ENCODE measurements around the gene ALCAM. TPM values are rescaled to one million over a fixed set of nuclear protein-coding genes. Genes with fewer than 3 reads are reported as not detected.

The ALCAM gene
- total RNA-seq, 2 donors from 2014 or later = 17.8 to 29.6 TPM

DNA sequence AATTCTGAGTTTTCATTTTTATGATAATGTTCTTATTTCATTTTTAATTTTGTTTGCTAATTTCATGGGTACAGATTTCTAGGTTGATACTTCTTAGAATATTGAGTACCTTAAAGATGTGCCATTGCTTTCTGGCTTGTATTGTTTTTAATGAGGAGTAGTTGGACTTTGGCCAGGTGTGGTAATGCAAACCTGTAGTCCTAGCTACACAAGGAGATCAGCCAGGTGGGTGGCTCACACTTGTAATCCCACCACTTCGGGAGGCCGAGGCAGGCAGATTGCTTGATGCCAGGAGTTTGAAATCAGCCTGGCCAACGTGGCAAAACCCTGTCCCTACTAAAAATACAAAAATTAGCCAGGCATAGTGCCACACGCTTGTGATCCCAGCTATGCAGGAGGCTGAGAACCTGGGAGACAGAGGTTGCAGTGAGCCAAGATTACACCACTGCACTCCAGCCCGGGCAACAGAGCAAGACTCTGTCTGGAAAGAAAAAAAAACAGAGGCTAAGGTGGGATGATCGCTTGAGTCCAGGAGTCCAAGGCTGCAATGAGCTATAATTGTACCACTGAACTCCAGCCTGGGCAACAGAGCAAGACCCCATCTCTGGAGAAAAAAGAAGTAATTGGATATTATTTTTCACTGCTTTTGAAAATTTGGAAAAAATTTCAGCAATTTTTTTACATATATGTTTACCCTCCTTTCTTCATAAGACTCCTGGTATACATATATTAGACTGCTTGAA is 198.0 kb downstream of the ALCAM start:
- H3K27ac ChIP-seq = peak overlapping the region; percentile 38
- H3K4me1 ChIP-seq = no peaks in the 10 kb centered on the region
- no peaks in the 10 kb centered on the region for H3K27me3 ChIP-seq
- intact Hi-C loops (cut with DNase I) = no loop called here
- no peaks in the 10 kb centered on the region for H3K9me3 ChIP-seq
- no peak overlapping the region for H3K9ac ChIP-seq (ENCODE audit: low read depth in 2 of 2, low read length in 2 of 2)
- no peaks in the 10 kb centered on the region for H3K36me3 ChIP-seq
- TF ChIP-seq, protein P1, sequence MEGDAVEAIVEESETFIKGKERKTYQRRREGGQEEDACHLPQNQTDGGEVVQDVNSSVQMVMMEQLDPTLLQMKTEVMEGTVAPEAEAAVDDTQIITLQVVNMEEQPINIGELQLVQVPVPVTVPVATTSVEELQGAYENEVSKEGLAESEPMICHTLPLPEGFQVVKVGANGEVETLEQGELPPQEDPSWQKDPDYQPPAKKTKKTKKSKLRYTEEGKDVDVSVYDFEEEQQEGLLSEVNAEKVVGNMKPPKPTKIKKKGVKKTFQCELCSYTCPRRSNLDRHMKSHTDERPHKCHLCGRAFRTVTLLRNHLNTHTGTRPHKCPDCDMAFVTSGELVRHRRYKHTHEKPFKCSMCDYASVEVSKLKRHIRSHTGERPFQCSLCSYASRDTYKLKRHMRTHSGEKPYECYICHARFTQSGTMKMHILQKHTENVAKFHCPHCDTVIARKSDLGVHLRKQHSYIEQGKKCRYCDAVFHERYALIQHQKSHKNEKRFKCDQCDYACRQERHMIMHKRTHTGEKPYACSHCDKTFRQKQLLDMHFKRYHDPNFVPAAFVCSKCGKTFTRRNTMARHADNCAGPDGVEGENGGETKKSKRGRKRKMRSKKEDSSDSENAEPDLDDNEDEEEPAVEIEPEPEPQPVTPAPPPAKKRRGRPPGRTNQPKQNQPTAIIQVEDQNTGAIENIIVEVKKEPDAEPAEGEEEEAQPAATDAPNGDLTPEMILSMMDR (IDR thresholded peaks at IDR 0.05) = no peak
- H3K4me3 ChIP-seq = no peak overlapping the region
- DNase-seq = peak; percentile 62

DNA sequence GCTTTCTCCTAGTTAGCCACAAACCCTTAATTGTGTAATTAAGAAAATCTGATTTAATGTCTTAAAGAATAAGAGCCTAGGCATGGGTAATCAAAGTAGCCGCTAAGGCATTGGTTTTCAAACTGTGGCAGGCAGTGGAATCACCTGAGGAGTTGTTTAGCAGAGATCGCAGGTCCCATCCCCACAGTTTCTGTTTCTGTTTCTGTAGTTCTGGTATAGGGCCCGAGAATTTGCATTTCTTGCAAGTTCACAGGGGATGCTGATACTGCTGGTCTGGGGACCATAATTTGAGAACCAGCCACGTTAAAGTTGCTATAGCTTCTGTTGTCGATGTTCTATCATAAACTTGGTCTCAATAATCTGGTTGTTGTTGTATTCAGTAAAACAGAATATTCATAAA is 204.3 kb downstream of the ALCAM start:
- DNase-seq = no peak
- Histone ChIP-seq H3K4me1 (no peaks in the 10 kb centered on the region), H3K4me3 (no peak overlapping the region), H3K9me3 (no peaks in the 10 kb centered on the region), H3K27me3 (no peaks in the 10 kb centered on the region), H3K9ac (ENCODE audit: low read depth in 2 of 2, low read length in 2 of 2) (no peak overlapping the region), H3K36me3 (no peaks in the 10 kb centered on the region), H3K27ac (no peak overlapping the region)
- intact Hi-C loops (cut with DNase I) = no loop called here
- TF ChIP-seq, protein P1 (IDR thresholded peaks at IDR 0.05) = no peak

DNA sequence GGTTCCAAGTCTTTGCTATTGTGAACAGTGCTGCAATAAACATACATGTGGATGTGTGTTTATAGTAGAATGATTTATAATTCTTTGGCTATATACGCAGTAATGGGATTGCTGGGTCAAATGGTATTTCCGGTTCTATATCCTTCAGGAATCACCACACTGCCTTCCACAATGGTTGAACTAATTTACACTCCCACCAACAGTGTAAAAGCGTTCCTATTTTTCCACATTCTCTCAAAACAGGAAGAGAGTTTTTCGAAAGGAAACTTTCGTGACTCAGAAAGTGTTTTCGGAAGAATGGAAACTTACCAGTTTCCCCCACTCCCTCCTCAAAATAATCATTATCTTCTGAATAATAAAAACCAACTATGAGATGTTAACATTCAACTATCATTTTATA is 205.8 kb downstream of the ALCAM start:
- H3K4me3 ChIP-seq = no peak overlapping the region
- H3K36me3 ChIP-seq = no peaks in the 10 kb centered on the region
- TF ChIP-seq, protein P1 (IDR thresholded peaks at IDR 0.05) = no peak
- H3K9me3 ChIP-seq = no peaks in the 10 kb centered on the region
- H3K9ac ChIP-seq (ENCODE audit: low read depth in 2 of 2, low read length in 2 of 2) = no peak overlapping the region
- H3K27ac ChIP-seq = no peak overlapping the region
- no peak for DNase-seq
- H3K27me3 ChIP-seq = no peaks in the 10 kb centered on the region
- H3K4me1 ChIP-seq = no peaks in the 10 kb centered on the region
- intact Hi-C loops (cut with DNase I) = no loop called here

GRCh38 chr3:105579439-105579838 is 212.7 kb downstream of the ALCAM start:
- intact Hi-C loops (cut with DNase I) = no loop called here
- H3K36me3 ChIP-seq = no peaks in the 10 kb centered on the region
- H3K9me3 ChIP-seq = no peaks in the 10 kb centered on the region
- no peak for DNase-seq
- no peak overlapping the region for H3K27ac ChIP-seq
- no peaks in the 10 kb centered on the region for H3K27me3 ChIP-seq
- no peaks in the 10 kb centered on the region for H3K4me1 ChIP-seq
- no peak overlapping the region for H3K4me3 ChIP-seq
- no peak overlapping the region for H3K9ac ChIP-seq (ENCODE audit: low read depth in 2 of 2, low read length in 2 of 2)
- TF ChIP-seq, protein P1 (IDR thresholded peaks at IDR 0.05) = no peak

DNA sequence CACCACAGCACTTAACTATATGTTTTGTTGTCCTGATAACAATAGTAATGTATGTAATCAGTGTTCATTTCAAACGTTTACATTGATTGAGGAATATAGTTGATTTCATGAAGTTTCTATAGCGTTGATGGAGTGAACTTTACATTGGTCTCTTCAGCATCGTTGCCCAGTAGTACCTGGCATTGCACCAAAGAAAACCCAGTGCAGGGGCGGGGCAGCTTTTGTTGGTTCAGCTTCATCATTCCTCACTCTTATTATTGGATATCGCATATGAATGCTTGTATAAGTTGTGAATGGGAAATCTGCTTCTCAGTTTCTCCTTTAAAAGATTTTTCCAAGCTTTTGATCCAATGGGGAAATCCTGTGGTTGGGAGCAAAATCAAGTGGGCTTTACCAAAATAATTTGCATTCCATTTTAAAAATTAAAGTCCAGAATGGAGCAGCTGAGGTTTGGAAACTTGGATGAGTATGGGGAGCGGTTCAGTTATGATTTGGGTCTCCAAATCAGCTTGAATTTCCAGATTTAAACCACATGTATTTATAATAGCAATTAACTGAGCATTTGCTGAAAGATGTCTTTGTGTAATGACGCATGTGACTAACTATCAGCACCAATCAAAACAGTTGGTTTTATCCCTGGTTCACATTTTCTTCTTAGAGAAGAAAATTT is 213.7 kb downstream of the ALCAM start:
- Histone ChIP-seq H3K27me3 (no peaks in the 10 kb centered on the region), H3K9me3 (no peaks in the 10 kb centered on the region), H3K4me1 (no peaks in the 10 kb centered on the region), H3K27ac (no peak overlapping the region), H3K9ac (ENCODE audit: low read depth in 2 of 2, low read length in 2 of 2) (no peak overlapping the region), H3K4me3 (no peak overlapping the region), H3K36me3 (no peaks in the 10 kb centered on the region)
- no peak for DNase-seq
- intact Hi-C loops (cut with DNase I) = no loop called here
- TF ChIP-seq, protein P1 (IDR thresholded peaks at IDR 0.05) = no peak
